NCI-H526 (cell line): Measurements from ENCODE around the gene NPNT.

Source experiments
- DNase-seq, 2 experiments: peaks; one replicate each; lab custom pipeline; 2025; lab: John Stamatoyannopoulos, UW

Gene NPNT

GRCh38 chr4:105970371-105970770, 75.1 kb downstream of the NPNT start:
- no peak for DNase-seq

- DNase-seq, result no peak
Measured at GRCh38 chr4:105971036-105971435, 75.8 kb downstream of the NPNT start.

- DNase-seq, result no peak
Measured at GRCh38 chr4:105972946-105973621, 77.8 kb downstream of the NPNT start.

GRCh38 chr4:105976915-105977314, 81.6 kb downstream of the NPNT start:
- DNase-seq, result no peak

GRCh38 chr4:105978684-105979296, 83.5 kb downstream of the NPNT start:
- DNase-seq, result peak in 1 of 2 experiments; percentile 2

- no peak for DNase-seq
Measured at GRCh38 chr4:105979506-105979905, 84.2 kb downstream of the NPNT start.

GRCh38 chr4:105988671-105989070, 93.4 kb downstream of the NPNT start:
- no peak for DNase-seq

GRCh38 chr4:105989485-105990242, 94.4 kb downstream of the NPNT start:
- no peak for DNase-seq

- DNase-seq, result no peak
Measured at GRCh38 chr4:105990933-105991332, 95.7 kb downstream of the NPNT start.

GRCh38 chr4:105991726-105992125, 96.5 kb downstream of the NPNT start:
- DNase-seq, result no peak

GRCh38 chr4:105992641-105993305, 97.5 kb downstream of the NPNT start:
- DNase-seq, result no peak

GRCh38 chr4:105994061-105994460, 98.8 kb downstream of the NPNT start:
- DNase-seq, result no peak

- no peak for DNase-seq
Measured at GRCh38 chr4:105994841-105995501, 99.7 kb downstream of the NPNT start.

- no peak for DNase-seq
Measured at GRCh38 chr4:105996845-105997244, 101.6 kb downstream of the NPNT start.

GRCh38 chr4:105998171-105999063, 103.1 kb downstream of the NPNT start:
- no peak for DNase-seq

- no peak for DNase-seq
Measured at GRCh38 chr4:106002994-106003393, 107.7 kb downstream of the NPNT start.

- no peak for DNase-seq
Measured at GRCh38 chr4:106010761-106011160, 115.5 kb downstream of the NPNT start.

GRCh38 chr4:106011387-106011786, 116.1 kb downstream of the NPNT start:
- no peak for DNase-seq

- no peak for DNase-seq
Measured at GRCh38 chr4:106017975-106018374, 122.7 kb downstream of the NPNT start.

- no peak for DNase-seq
Measured at GRCh38 chr4:106019771-106020170, 124.5 kb downstream of the NPNT start.
